ENCODE results near the gene DHRS3. TPM values are rescaled to one million over a fixed set of nuclear protein-coding genes. Genes with fewer than 3 reads are reported as not detected.

The DHRS3 gene
- total RNA-seq, 1 experiment from 2014 or later = 87.0 TPM

GRCh38 chr1:12521096-12521495 is 96.9 kb downstream of the DHRS3 start:
- H4K20me1 ChIP-seq (ENCODE audit: insufficient read depth) = no peaks in the 10 kb centered on the region
- ChIA-PET CTCF (no interaction called here), RAD21 (ENCODE audit: low non-redundant PET in 1 of 2, low total read pairs in 2 of 2, uncharacterized antibody in 2 of 2, unreplicated experiment in 2 of 2) (no interaction called here), POLR2A (no interaction called here)
- no peak overlapping the region for H3K27ac ChIP-seq (ENCODE audit: low read depth, low read length)
- no peak overlapping the region for H2AFZ ChIP-seq (ENCODE audit: low read depth, low read length, poor library complexity, severe bottlenecking)
- H3K36me3 ChIP-seq (ENCODE audit: control insufficient read depth in 1 of 2, insufficient read depth in 2 of 2, low read length in 2 of 2) = no peaks in the 10 kb centered on the region
- no peak for DNase-seq (ENCODE audit: low read depth, low spot score)
- no peaks in the 10 kb centered on the region for H3K9me3 ChIP-seq (ENCODE audit: control insufficient read depth in 1 of 2, insufficient read depth in 1 of 2, low read depth in 1 of 2, low read length in 2 of 2)
- H3K4me3 ChIP-seq (replicated peaks in 1 of 2; ENCODE audit: low read depth in 1 of 2, low read length in 2 of 2) = no peak overlapping the region
- no peaks in the 10 kb centered on the region for H3K27me3 ChIP-seq (ENCODE audit: insufficient read depth, low read length)
- intact Hi-C loops (cut with micrococcal nuclease) = no loop called here
- peaks cover 5 to 17% of the 10 kb centered on the region in 2 experiments; a peak in 3 of 4 replicates for H3K4me1 ChIP-seq (ENCODE audit: control insufficient read depth in 1 of 2, insufficient read depth in 2 of 2, low read length in 2 of 2)
- BruUV-seq (replicated peaks) = no TSS peak
- ATAC-seq = no peak
- no peaks in the 10 kb centered on the region for H3K9me2 ChIP-seq (ENCODE audit: insufficient read depth)
- no peak overlapping the region for H3K4me2 ChIP-seq (ENCODE audit: low read length)
- no peak for TF ChIP-seq SRF (IDR thresholded peaks at IDR 0.05; ENCODE audit: low read depth)
- TF ChIP-seq FOSL1 (IDR thresholded peaks at IDR 0.05; ENCODE audit: low read depth) = no peak
- no peak for TF ChIP-seq REST (IDR thresholded peaks at IDR 0.05; ENCODE audit: low read depth)
- TF ChIP-seq ZFX (IDR thresholded peaks at IDR 0.05) = no peak
- no peak for TF ChIP-seq RAD21 (IDR thresholded peaks at IDR 0.05; ENCODE audit: low read depth)
- TF ChIP-seq CBX3 (IDR thresholded peaks at IDR 0.05; ENCODE audit: low read depth) = no peak
- no peak for TF ChIP-seq JUND (IDR thresholded peaks at IDR 0.05)
- no peak for TF ChIP-seq SP1 (IDR thresholded peaks at IDR 0.05; ENCODE audit: low read depth)
- TF ChIP-seq POLR2A (IDR thresholded peaks at IDR 0.05; ENCODE audit: borderline replicate concordance, extremely low read depth, insufficient read depth, insufficient read length) = no peak
- no peak for TF ChIP-seq ATF3 (IDR thresholded peaks at IDR 0.05)
- no peak for TF ChIP-seq YY1 (IDR thresholded peaks at IDR 0.05; ENCODE audit: extremely low read depth, insufficient replicate concordance, low read depth, low read length)
- no peak for TF ChIP-seq EZH2 (IDR thresholded peaks at IDR 0.05)
- TF ChIP-seq ZBTB33 (IDR thresholded peaks at IDR 0.05; ENCODE audit: extremely low read depth, insufficient replicate concordance, low read length) = no peak
- TF ChIP-seq TCF7L2 (IDR thresholded peaks at IDR 0.05; ENCODE audit: borderline replicate concordance, extremely low read depth, insufficient read depth, insufficient read length) = no peak
- no peak for TF ChIP-seq EGR1 (IDR thresholded peaks at IDR 0.05; ENCODE audit: low read depth)
- TF ChIP-seq POLR2AphosphoS5 (IDR thresholded peaks at IDR 0.05; ENCODE audit: low read depth, low read length) = no peak
- no peak for TF ChIP-seq SIN3A (IDR thresholded peaks at IDR 0.05; ENCODE audit: low read depth)
- no peak for TF ChIP-seq EZH2phosphoT487 (IDR thresholded peaks at IDR 0.05; ENCODE audit: borderline replicate concordance)
- no peaks in the 10 kb centered on the region for H3K79me2 ChIP-seq (ENCODE audit: insufficient read depth, low read length)
- no peak overlapping the region for H3K9ac ChIP-seq (ENCODE audit: low read length)

All from HCT116 (cell line).